ENCODE results near the gene CFAP69. TPM values are rescaled to one million over a fixed set of nuclear protein-coding genes. Genes with fewer than 3 reads are reported as not detected.

The CFAP69 gene
- total RNA-seq, 1 experiment from 2014 or later = 3.4 TPM

DNA sequence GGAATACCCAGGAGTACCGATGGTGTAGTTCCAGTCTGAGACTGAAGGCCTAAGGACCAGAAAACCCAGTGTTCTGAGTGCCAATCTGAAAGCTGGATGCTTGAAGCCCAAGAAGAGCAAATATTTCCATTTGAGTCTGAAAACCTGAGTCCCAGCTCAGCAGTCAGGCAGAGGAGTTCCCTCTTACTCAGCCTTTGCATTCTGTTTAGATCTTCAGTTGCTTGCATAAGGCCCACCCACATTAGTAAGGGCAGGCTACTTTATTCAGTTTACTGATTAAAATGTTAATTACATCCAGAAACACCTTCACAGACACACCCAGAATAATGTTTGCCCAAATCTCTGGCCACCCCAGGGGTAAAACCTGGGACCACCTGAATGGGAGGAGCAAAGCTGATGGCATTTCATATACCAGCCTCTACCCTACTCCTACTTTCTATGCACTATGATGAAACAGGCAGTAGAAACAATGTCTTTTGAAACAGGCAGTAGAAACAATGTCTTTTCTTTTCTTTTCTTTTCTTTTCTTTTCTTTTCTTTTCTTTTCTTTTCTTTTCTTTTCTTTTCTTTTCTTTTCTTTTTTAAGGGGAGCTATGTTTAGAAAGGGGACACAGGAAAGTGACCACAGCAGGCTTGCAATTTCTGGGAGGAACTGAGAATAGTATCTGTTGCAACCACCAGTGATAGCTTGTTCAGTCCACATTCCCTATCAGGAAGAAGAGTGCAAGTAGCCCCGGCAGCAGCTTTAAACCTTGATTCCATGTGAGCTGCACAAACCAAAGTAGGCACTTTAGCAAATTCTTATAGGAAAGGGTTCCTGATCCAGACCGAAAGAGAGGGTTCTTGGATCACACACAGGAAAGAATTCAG is 45.5 kb downstream of the CFAP69 start:
- Mint-ChIP-seq H3K36me3 (peaks cover 27% of the 10 kb centered on the region), H3K4me1 (no peaks in the 10 kb centered on the region), H3K9me3 (peaks cover 37% of the 10 kb centered on the region), H3K4me3 (no peak overlapping the region), H3K27me3 (ENCODE audit: low read depth) (peaks cover 3% of the 10 kb centered on the region; the same call in 1 of the 2 replicates), H3K27ac (no peak overlapping the region)
- TF ChIP-seq, protein P1, sequence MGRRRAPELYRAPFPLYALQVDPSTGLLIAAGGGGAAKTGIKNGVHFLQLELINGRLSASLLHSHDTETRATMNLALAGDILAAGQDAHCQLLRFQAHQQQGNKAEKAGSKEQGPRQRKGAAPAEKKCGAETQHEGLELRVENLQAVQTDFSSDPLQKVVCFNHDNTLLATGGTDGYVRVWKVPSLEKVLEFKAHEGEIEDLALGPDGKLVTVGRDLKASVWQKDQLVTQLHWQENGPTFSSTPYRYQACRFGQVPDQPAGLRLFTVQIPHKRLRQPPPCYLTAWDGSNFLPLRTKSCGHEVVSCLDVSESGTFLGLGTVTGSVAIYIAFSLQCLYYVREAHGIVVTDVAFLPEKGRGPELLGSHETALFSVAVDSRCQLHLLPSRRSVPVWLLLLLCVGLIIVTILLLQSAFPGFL (CRISPR knock-in tag; IDR thresholded peaks at IDR 0.05; ENCODE audit: borderline replicate concordance) = no peak
- TF ChIP-seq NR1H2 (CRISPR knock-in tag; IDR thresholded peaks at IDR 0.05) (no peak), RORB (CRISPR knock-in tag; IDR thresholded peaks at IDR 0.05) (no peak)
- DNase-seq (ENCODE audit: low spot score) = no peak
- ATAC-seq = no peak
- ChIA-PET CTCF (no interaction called here), POLR2A (no interaction called here)

DNA sequence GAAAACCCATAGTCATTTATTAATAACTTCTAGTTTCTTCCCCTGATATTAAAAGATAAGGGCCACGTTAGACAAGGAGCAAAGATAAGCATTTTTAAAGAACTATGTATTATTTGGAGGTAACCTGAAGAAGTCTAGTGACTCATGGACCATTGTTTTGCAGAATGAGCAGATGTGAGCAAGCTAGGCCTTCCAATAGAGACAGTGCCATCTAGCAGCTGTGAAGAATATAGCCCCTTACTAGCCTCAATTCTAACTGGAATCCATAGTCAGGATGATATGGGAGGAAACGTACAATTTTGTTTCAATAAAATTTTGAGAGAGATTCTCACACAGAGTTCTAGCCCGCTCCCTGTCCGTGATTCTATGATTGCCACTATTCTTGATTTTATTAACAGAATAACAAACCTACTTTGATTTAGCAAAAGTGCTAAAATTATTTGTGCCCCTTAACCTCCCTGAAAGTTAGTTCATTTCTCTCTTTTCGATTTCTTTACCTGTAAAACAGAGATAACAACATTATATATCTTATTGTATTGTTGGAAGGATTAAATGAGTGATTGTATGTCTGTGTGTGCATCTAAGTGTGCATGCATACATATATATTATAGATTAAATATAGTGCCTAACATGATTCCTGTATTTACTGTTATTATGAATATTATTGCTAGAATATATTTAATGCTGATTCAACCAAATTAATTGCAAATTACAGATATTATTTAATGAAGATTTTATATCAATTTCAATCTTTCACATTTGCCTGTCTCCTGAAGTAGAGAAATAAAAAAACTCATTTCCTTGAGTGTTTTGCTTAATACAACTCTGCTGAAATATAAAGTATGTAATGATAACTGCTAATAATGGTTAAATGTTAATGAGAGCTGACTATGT is 53.4 kb downstream of the CFAP69 start:
- peak; percentile 98 for ATAC-seq
- Mint-ChIP-seq H3K9me3 (peaks cover 14% of the 10 kb centered on the region), H3K36me3 (peaks cover 10% of the 10 kb centered on the region), H3K4me1 (peaks cover 7% of the 10 kb centered on the region), H3K27ac (no peak overlapping the region), H3K4me3 (no peak overlapping the region), H3K27me3 (ENCODE audit: low read depth) (peaks cover 2% of the 10 kb centered on the region; the same call in 1 of the 2 replicates)
- ChIA-PET CTCF (interaction anchor here (0.8 to 1.6 kb wide), 9 partner anchors 10 to 144 kb away, joined by 3 to 6 read pairs (median 4); partner anchors contain the start of genes FAM237B, STEAP1 and STEAP2), POLR2A (no interaction called here)
- no peak for DNase-seq (ENCODE audit: low spot score)
- TF ChIP-seq CREB1 (CRISPR knock-in tag; IDR thresholded peaks at IDR 0.05) (no peak), RELA (CRISPR knock-in tag; IDR thresholded peaks at IDR 0.05; ENCODE audit: borderline replicate concordance) (no peak), TEAD1 (CRISPR knock-in tag; IDR thresholded peaks at IDR 0.05) (no peak), GABPB1 (CRISPR knock-in tag; IDR thresholded peaks at IDR 0.05) (no peak), ZBTB21 (CRISPR knock-in tag; IDR thresholded peaks at IDR 0.05; ENCODE audit: borderline replicate concordance) (no peak), PRRX2 (CRISPR knock-in tag; IDR thresholded peaks at IDR 0.05) (no peak), ZNF396 (CRISPR knock-in tag; IDR thresholded peaks at IDR 0.05; ENCODE audit: borderline replicate concordance) (no peak), CREM (CRISPR knock-in tag; IDR thresholded peaks at IDR 0.05) (no peak), SOX15 (CRISPR knock-in tag; IDR thresholded peaks at IDR 0.05) (no peak), KAT7 (CRISPR knock-in tag; IDR thresholded peaks at IDR 0.05; ENCODE audit: borderline replicate concordance) (no peak)
- TF ChIP-seq, protein P2, sequence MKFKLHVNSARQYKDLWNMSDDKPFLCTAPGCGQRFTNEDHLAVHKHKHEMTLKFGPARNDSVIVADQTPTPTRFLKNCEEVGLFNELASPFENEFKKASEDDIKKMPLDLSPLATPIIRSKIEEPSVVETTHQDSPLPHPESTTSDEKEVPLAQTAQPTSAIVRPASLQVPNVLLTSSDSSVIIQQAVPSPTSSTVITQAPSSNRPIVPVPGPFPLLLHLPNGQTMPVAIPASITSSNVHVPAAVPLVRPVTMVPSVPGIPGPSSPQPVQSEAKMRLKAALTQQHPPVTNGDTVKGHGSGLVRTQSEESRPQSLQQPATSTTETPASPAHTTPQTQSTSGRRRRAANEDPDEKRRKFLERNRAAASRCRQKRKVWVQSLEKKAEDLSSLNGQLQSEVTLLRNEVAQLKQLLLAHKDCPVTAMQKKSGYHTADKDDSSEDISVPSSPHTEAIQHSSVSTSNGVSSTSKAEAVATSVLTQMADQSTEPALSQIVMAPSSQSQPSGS (CRISPR knock-in tag; IDR thresholded peaks at IDR 0.05; ENCODE audit: borderline replicate concordance, low read depth) = no peak
- TF ChIP-seq, protein P3, sequence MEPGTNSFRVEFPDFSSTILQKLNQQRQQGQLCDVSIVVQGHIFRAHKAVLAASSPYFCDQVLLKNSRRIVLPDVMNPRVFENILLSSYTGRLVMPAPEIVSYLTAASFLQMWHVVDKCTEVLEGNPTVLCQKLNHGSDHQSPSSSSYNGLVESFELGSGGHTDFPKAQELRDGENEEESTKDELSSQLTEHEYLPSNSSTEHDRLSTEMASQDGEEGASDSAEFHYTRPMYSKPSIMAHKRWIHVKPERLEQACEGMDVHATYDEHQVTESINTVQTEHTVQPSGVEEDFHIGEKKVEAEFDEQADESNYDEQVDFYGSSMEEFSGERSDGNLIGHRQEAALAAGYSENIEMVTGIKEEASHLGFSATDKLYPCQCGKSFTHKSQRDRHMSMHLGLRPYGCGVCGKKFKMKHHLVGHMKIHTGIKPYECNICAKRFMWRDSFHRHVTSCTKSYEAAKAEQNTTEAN (CRISPR knock-in tag; IDR thresholded peaks at IDR 0.05) = no peak

DNA sequence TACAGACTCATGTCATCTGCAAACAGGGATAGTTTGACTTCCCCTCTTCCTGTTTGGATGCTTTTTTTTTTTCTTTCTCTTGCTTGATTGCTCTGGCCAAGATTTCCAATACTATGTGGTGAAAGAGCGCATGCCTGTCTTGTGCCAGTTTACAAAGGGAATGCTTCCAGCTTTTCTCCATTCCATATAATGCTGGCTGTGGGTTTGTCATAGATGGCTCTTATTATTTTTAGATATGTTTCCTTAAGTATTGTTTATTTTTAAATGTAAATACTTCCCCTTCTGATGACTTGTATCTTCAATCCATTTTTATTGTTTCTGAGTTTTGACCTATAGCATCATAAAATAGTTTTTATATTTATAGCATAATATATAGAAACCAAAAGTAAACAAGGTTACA is 58.3 kb downstream of the CFAP69 start:
- H3K4me1 Mint-ChIP-seq = no peaks in the 10 kb centered on the region
- CTCF ChIA-PET = interaction anchor here (1.6 kb wide), 1 partner anchor 9 kb away, joined by 4 read pairs; no protein-coding TSS in a partner anchor
- no peak overlapping the region for H3K4me3 Mint-ChIP-seq
- no peak for ATAC-seq
- no peaks in the 10 kb centered on the region for H3K9me3 Mint-ChIP-seq
- DNase-seq (ENCODE audit: low spot score) = no peak
- H3K27me3 Mint-ChIP-seq (ENCODE audit: low read depth) = no peaks in the 10 kb centered on the region
- POLR2A ChIA-PET = interaction anchor here (0.7 kb wide), 1 partner anchor 60 kb away, joined by 3 read pairs; no protein-coding TSS in a partner anchor
- H3K36me3 Mint-ChIP-seq = no peaks in the 10 kb centered on the region
- H3K27ac Mint-ChIP-seq = no peak overlapping the region
- TF ChIP-seq ZNF396 (CRISPR knock-in tag; IDR thresholded peaks at IDR 0.05; ENCODE audit: borderline replicate concordance) (no peak), TP53 (CRISPR knock-in tag; IDR thresholded peaks at IDR 0.05) (no peak), CBFB (CRISPR knock-in tag; IDR thresholded peaks at IDR 0.05; ENCODE audit: low read depth) (no peak), JAZF1 (CRISPR knock-in tag; IDR thresholded peaks at IDR 0.05) (no peak), SMAD4 (CRISPR knock-in tag; IDR thresholded peaks at IDR 0.05) (no peak), TEAD1 (CRISPR knock-in tag; IDR thresholded peaks at IDR 0.05) (no peak), CREM (CRISPR knock-in tag; IDR thresholded peaks at IDR 0.05) (no peak), ZNF263 (CRISPR knock-in tag; IDR thresholded peaks at IDR 0.05; ENCODE audit: low read depth) (no peak)
- TF ChIP-seq, protein P4, sequence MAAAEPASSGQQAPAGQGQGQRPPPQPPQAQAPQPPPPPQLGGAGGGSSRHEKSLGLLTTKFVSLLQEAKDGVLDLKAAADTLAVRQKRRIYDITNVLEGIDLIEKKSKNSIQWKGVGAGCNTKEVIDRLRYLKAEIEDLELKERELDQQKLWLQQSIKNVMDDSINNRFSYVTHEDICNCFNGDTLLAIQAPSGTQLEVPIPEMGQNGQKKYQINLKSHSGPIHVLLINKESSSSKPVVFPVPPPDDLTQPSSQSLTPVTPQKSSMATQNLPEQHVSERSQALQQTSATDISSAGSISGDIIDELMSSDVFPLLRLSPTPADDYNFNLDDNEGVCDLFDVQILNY (CRISPR knock-in tag; IDR thresholded peaks at IDR 0.05) = no peak
- TF ChIP-seq, protein P5, sequence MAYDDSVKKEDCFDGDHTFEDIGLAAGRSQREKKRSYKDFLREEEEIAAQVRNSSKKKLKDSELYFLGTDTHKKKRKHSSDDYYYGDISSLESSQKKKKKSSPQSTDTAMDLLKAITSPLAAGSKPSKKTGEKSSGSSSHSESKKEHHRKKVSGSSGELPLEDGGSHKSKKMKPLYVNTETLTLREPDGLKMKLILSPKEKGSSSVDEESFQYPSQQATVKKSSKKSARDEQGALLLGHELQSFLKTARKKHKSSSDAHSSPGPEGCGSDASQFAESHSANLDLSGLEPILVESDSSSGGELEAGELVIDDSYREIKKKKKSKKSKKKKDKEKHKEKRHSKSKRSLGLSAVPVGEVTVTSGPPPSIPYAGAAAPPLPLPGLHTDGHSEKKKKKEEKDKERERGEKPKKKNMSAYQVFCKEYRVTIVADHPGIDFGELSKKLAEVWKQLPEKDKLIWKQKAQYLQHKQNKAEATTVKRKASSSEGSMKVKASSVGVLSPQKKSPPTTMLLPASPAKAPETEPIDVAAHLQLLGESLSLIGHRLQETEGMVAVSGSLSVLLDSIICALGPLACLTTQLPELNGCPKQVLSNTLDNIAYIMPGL (CRISPR knock-in tag; IDR thresholded peaks at IDR 0.05) = no peak

Measured in WTC11 (cell line).